ENCODE measurements around the gene RNF223.
"Not testable (repeated sequence)": the region's sequence is repeated elsewhere in the genome, so short reads cannot be mapped to it uniquely, and the experiment has no call there.

RNF223 gene

DNA sequence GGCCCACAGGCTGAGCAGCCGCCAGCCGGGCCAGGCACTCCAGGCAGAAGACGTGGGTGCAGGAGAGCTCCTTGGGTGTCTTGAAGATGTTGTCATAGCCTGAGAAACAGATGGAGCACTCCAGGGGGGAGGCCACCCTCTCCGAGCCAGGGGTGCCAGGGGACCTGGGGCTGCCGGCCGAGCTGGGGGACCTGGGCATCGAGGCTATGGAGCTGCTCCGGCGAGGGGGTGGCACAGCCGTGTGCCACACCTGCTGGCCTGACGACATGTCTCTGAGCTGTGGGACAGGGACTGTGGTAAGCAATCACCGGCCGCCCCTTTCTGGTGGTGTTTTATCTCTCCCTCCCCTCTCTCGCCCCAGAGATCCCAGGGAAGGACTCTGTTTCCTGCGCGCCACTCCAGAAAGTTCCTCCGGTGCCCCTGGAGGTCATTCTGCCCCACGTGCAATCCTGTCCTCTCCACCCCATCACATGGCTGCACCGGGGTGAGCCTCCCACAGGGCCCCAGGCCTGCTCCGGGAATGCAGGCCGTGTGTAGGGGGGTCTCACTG lies 1.7 kb downstream of the RNF223 start:
- no peak for DNase-seq (ENCODE audit: low spot score)

DNA sequence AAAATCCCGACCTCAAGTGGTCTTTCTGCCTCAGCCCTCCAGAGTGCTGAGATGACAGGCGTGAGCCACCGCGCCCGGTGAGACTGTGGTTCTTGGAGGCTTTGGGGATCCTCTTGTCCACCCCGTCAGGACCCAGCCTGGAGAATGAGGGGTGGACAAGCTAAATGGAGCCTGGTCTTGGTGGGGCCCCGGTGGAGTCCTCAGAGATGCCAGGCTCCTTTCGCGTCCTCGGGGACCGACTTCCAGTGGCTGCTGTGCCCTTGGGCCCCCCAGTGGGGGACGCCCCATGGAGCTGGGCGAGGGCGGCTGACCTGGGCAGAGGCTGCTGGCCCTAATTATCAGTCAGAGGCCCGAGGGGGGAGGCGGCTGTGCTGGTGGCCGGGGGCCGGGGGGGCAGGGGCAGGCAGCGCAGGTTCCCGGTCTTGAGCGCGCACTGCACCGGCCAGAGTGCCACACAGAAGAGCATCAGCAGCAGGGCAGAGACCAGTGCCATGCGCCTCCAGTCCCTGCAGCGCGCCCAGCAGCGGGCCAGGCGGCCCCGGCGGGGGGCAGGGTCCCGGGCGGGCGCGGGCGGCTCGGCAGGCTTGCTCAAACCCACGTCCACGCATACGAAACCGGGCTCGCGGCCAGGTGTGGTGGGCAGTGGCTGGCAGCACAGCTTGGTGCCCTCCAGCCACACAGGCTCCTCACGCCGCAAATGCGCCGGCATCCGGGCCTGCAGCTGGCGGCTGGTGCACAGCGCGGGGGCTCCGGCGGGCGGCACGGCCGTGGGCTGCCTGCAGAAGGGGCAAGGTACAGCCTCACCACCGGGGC lies 2.4 kb downstream of the RNF223 start:
- DNase-seq (ENCODE audit: low spot score): no peak

DNA sequence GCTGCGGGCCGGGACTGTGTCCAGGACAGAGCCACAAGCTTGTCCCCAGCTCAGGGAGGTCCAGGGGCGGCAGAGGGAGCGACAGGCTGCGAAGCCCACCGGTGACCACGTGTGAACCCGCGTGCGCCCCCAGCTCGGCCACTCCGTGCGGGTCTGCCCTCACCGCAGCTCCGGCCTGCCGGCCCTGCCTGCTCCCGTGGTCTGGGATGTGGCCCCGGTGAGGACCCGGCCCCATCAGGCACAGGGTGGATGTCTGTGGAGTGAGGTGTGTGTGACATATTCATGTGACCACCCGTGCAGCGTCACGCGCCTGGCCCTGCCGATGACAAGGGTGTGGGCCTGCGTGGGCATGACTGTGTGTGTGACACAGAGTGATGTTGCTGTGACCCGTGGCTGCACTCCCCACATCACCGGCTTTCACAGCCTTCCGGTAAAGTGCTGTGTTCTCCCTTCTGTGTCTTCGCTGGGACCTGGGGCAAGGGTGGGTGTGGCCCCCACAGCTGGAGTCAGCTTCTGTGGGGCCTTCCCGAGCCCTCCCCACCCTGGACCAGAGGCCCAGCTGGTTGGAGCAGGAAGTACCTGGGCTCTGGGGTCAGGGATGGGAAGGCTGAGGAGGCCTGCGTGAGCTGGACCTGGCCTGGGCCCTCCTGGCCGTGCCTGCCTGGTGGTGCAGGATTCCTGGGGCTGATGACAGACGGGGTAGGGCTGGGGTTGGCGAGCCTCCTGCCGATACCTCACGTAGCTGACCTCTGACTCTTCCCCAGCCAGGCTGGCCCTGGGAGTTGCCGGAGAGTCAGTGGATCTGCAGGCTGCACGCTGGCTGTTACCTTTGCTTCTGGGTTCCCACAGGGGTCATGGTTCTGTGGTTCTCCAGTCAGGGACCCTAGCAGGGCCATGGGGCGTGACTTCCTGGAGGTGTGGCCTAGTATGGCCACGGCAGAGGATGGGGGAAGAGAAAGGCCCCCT lies 4.1 kb downstream of the RNF223 start:
- DNase-seq (ENCODE audit: low spot score): no peak

DNA sequence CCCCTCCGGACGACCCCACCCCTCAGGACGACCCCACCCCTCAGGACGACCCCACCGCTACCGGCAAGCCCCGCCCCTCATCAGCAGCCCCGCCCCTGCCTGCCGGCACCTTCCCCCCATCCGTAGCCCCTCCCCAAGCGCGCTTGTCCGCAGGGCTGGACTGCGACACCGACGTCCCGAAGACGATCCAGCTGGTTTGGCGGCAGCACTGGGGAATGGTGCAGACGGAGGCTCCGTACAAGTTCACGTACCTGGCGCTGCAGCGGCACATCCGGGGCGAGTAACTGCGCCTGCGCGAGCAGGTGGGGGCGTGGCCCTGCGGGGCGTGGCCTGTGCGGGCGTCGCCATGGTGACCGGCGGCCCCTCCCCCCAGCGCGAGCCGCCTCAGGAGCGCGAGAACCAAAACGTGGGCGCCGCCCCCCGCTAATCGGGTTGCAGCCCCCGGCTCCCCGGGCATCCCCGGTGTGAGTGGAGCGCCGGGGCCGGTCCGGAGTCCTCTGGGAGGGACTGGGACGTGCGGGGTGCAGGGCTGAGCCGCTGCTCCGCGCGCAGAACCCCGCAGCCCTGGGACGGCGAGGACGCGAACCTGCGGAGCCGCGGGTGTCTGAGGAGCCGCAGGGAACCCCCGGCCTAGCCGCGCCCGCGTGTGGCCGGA lies 4.9 kb downstream of the RNF223 start:
- DNase-seq (ENCODE audit: low spot score): no peak

DNA sequence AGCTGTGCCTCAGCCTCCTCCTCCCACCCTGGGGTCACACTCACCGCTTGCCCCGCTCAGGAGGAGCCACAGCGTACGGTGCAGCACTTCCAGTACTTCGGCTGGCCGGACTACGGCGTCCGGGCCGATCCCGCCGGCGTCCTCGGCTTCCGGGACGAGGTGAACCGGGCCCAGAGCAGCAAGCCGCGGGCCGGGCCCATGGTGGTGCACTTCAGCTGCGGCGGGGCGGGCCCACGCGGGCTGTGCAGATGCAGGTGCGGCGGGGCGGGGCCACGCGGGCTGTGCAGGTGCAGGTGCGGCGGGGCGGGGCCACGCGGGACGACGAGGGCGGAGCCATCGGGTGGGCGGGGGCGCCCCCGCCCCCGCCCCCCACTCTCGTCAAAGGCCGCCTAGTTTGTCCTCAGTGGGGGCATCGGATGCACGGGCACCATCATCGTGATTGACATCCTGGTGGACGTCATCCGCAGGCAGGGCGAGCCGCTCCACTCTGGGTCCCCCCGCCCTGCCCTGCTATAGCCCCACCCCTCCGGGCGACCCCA lies 5.5 kb downstream of the RNF223 start:
- DNase-seq (ENCODE audit: low spot score): no peak

DNA sequence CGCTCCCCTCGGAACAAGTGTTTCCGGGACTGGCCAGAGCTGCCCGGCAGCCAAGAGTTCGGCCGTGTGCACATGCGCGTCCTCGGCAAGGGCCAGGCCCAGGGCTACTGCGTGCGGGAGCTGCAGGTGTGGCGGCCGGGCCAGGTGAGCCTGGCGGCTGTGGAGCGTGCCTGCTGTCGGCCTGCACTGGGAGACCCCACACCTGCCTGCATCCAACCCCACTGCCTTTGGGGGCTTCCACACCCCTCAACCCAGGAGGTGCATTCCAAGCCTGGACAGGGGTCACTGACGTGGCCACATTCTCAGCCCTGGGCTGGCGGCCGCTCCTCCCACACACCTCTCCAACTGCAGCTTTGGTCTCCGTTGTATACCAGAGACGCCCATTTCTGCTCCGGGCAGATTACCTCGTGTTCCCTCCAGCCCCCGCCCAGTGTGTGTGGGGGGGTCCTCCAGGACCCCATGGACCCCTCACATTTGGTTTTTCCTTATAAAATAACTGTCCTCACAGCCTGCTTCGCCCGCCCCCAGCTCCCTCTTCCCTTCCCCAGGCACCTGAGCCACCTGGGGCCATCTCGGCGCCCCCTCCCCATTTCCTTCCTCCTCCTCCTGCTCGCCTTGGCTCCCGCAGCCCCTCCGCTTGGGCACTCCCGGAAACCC lies 6.1 kb downstream of the RNF223 start:
- no peak for DNase-seq (ENCODE audit: low spot score)

DNA sequence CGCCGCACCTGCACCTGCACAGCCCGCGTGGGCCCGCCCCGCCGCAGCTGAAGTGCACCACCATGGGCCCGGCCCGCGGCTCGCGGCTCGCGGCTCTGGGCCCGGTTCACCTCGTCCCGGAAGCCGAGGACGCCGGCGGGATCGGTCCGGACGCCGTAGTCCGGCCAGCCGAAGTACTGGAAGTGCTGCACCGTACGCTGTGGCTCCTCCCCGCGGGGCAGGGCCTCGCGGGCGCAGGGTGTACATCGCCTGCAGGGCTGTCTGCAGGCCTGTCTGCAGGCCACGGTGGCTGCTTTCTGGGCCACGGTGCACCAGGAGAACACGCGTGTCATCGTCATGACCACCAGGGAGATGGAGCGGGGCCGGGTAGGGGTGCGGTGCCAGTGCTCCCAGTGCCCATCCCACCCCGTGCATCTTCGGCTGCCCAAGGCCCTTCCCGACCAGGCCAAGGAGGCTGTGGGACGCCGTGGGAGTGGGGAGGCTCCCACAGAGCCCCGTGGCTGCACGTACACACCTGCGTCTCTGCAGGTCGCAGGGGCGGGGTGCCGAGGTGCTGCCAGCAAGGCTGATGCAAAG lies 6.7 kb downstream of the RNF223 start:
- DNase-seq (ENCODE audit: low spot score): no peak

DNA sequence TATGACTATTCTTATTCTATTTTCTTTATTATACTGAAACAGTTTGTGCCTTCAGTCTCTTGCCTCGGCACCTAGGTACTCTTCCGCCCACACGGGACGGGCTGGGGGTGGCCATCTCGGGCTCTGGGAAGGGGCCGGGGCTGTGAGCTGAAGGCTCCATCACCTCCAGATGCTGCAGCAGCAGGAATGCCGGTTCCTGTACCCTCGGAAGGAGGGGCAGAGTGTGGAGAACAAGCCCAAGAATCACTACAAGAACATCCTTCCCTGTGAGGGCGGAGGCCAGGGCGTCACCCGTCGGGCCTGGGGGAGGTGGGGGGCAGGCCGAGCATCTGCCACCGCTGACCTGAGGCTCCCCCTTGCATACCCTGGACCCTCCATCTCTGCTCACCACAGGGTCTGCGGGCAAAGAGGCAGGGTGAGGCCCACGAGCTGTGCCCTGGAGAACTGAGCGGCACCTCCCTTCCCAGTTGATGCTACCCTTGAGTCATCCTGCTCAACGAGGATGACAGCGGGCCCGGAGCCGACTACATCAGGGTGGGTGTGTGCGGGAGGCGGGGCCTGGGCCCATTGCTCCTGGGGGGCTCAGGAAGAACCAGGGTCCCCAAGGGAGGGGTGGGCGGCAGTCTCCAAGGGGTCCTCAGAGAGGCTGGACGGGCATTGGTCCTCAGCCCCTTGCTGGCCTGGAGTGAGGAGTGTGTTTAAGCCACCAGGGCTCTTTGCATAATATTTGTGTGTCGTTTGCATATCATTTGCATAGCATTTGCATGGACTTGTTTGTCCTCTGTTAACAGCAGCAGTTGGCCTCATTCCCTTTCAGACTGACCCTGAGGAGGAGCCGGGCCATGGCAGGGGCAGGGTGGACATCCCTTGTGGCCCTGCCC lies 7.5 kb downstream of the RNF223 start:
- DNase-seq (ENCODE audit: low spot score): no peak

DNA sequence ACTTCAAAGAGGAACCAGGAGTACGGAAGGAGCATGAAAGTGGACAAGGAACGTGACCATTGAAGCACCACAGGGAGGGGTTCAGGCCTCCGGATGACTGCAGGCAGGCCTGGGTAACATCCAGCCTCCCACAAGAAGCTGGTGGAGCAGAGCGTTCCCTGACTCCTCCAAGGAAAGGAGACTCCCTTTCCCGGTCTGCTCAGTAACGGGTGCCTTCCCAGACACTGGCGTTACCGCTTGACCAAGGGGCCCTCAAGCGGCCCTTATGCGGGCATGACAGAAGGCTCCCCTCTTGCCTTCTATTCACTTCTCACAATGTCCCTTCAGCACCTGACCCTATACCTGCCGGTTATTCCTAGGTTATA lies 8.2 kb downstream of the RNF223 start:
- DNase-seq (ENCODE audit: low spot score): not testable (repeated sequence)

DNA sequence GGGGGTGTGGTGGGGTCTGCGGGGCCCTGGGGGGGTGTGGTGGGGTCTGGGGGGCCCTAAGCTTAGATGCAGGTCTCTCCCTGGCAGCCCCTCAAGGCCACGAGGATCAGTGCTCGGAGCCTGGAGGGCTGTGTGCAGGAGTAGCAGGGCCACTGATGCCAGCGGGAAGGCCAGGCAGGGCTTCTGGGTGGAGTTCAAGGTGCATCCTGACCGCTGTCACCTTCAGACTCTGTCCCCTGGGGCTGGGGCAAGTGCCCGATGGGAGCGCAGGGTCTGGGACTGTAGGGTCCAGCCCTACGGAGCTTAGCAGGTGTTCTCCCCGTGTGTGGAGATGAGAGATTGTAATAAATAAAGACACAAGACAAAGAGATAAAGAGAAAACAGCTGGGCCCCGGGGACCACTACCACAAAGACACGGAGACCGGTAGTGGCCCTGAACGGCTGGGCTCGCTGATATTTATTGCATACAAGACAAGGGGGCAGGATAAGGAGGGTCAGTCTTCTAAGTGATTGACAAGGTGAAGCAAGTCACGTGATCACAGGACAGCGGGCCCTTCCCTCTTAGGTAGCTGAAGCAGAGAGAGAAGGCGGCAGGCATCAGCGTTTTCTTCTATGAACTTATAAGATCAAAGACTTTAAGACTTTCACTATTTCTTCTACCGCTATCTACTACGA lies 8.7 kb downstream of the RNF223 start:
- DNase-seq (ENCODE audit: low spot score): no peak

DNA sequence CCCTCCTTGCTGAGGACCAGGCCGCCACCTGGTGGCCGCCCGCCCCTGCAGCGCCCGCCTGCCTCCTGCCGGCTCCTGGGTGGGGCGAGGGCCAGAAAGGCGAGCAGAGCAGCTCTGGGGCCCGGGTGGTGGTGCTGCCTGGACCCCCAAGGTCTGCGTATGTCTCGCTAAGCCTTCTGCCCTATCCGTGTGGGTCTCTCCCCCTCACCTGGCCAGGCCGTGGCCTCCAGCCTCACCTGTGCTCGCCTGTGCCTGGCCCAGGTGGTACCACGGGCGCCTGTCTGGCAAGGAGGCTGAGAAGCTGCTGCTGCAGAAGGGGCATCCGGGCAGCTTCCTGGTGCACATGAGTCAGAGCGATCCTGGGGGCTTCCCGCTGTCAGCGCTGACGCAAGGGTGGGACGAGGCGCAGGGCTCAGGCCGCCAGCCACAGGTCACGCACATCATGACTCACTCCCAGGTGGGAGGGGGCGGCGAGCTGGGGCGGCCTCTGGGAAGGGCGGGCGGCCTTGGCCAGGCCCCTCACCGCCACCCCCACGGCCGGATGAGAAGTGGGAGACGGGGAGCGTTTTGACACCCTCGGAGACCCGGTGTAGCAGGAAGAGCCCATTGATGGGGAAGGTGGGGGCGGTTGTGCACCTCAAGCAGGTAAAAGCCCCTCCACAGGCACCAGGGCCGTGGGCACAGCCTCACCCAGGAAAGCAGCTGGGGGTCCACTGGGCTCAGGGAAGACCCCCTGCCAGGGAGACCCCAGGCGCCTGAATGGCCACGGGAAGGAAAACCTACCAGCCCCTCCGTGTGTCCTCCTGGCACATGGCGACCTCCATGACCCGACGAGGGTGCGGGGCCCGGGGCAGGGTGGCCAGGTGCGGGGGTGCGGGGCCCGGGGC lies 9.9 kb downstream of the RNF223 start:
- no peak for DNase-seq (ENCODE audit: low spot score)

DNA sequence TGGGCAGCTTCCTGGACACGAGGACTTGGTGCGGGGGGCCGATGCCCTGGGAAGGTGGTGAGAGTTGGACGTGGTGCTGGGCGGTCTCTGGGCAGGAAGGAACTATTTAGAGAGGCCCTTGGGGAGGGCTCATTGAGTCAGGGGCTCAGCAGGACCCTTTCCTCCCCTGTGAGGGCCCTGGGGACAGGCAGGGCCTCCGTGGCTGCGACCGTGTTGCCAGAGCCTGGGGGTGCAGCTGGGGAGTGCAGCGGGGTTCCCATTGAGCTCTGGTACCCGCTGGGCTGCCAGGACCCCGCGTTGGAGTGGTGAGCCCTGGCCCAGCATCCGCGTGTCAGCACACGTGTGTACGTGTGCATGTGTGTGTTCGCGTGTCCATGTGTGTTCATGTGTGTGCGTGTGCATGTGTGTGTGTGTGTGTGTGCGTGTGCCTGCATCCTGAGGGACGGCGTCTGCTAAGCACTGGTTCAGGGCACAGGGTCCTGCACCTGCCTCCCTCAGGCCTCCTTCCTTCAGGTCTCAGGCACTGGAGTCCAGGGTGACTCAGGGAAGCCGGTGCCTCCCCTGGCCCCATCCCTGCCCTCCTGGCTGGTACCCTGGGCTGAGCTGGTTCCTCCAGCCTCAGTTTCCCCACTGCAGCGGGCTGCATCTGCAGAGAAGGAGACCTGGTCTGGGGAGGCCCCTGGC lies 10.7 kb downstream of the RNF223 start:
- DNase-seq (ENCODE audit: low spot score): no peak

DNA sequence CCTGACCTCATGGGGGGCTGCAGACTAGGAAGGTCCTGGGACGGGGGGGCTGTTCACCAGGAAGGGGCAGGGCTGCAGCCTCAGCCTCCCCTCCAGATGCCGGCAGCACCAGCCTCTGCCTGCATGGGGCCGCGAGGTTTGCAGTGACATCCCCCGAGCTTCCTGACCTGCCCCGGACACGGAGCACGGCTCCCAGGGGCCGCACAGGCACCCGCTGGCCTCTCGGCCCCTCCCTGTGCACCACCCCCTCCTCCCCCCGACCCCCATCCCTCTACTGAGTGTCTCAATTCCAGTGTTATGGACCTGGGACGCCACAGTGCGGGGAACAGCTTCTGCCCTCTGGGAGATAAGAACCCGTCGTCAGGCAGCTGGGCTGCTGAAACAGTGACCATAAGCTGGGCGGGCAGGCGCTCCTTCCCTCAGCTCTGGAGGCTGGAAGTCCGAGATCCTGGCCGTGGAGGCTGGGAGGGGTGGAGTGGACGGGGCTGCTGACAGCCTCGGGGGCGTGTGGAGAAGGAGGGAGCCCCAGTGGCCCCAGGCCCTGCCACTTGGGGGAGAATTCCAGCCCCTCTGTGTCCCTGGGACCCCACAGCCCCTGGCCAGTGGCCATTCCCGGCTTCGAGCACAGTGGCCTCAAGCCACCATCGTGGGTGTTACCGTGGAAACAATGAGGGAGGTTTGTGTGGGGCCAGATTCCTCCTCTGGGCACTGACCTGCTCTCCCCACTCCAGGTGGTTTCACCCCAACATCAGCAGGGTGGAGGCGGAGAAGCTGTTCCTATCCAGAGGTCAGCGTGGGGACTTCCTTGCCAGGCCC lies 11.6 kb downstream of the RNF223 start:
- no peak for DNase-seq (ENCODE audit: low spot score)

DNA sequence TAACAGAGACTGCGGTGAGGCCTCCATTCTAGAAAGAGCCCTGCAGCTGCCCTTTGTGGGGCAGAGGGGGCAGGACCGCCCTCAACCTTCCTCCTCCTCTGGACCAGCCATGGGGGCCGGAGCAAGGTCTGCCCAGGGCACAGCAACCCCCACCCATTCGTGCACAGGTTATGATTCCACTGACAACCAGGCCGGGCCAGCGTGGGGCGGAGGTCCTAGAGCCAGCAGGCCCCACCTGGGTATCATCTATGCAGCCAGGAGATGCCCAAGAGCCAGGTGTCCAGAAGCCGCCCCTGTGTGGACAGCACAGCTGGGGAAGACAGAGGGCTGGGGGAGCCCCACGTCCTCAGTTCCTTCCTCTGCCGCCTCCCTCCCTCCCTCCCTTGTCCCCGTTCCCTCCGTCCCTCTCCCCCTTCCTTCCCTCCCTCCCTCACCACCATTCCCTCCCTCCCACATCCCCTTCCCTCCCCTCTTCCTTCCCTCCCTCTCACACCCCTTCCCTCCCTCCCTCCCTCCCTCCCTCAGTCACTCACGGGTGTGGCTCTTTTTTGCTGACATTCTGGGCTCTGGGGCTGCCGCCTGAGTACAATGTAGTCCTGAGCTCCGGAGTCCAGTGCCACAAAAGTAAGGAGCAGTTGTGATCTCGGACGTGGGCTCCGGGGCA lies 12.3 kb downstream of the RNF223 start:
- no peak for DNase-seq (ENCODE audit: low spot score)

DNA sequence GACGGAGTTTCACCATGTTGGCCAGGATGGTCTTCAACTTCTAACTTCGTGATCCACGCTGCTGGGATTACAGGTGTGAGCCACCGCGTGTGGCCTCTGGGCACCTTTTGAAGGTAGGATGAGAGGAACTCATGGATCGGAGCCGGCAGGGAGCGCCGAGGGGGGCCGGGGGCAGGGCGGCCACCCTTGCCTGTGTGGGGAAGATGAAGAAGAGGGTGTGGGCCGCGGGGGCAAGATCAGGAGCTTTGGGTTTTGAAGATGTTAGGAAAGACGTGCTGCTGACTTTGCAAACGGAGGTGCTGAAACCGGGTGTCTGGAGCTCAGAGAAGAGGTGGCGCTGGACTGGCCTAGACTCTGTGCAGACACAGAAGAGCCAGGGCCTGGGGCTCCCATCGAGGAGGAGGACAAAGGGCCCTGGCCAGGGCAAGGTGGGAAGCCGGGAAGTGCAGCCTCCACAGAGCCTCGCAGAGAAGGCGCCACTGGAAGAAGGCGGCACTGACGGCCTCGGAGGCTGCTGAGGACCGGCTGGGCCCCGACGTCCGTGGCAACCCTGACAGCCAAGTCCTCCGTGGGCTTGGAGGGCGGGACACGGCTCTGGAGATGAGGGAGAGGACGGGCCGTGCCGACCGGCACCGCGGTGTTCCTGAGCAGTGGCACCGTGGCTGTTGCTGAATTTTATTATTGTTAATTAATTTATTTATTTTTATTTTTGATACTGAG lies 13.7 kb downstream of the RNF223 start:
- no peak for DNase-seq (ENCODE audit: low spot score)

Measured in globus pallidus (tissue), 1 donor.